CD4-positive, alpha-beta T cell (primary cell): ENCODE measurements around the gene EPSTI1. TPM values are rescaled to one million over a fixed set of nuclear protein-coding genes. Genes with fewer than 3 reads are reported as not detected.

Source experiments
- ATAC-seq: fragments of 200-7000 bp; cut with Tn5 transposase; one replicate; pipeline ENCODE4 v1.10.0; 2022; ENCODE audit warnings: mild to moderate bottlenecking; ENCODE audit not compliant: poor library complexity
- CTCF ChIA-PET: fragments of 350-600 bp; sonication (Branson Sonifier 250); formaldehyde crosslinking; loops from one replicate; lab custom pipeline; 2021; ENCODE audit warnings: antibody characterized with exemption, inconsistent platforms; lab: Charles Lee
- POLR2A ChIA-PET: fragments of 350-600 bp; sonication (Branson Sonifier 250); formaldehyde crosslinking; loops from one replicate; lab custom pipeline; 2021; ENCODE audit warnings: antibody characterized with exemption, inconsistent platforms; lab: Charles Lee
- DNase-seq, 14 experiments: peaks; one replicate each; pipeline ENCODE4 v3.0.0-alpha.2; 2013 to 2020; ENCODE audit warnings: mixed read lengths in 2 of 14
- H3K27ac ChIP-seq, 2 donors: one replicate each; pipeline versions ENCODE4 v1.5.1 to v1.7.0; 2013; ENCODE audit warnings: low read length in 2 of 2, low read depth in 1 of 2, mild to moderate bottlenecking in 1 of 2
- H3K27me3 ChIP-seq, 2 experiments: 1 replicate in 1 of 2; 2 replicates in 1 of 2; pipeline versions ENCODE4 v1.6.1 to v1.7.0; 2013; ENCODE audit warnings: low read length in 2 of 2, control low read depth in 1 of 2, mild to moderate bottlenecking in 1 of 2, moderate library complexity in 1 of 2; ENCODE audit not compliant: insufficient read depth in 2 of 2, control insufficient read depth in 1 of 2
- H3K36me3 ChIP-seq: one replicate; pipeline ENCODE4 v1.6.1; 2013; ENCODE audit warnings: low read length, control low read depth; ENCODE audit not compliant: insufficient read depth
- H3K4me1 ChIP-seq: one replicate; pipeline ENCODE4 v1.6.1; 2013; ENCODE audit warnings: low read length, control low read depth; ENCODE audit not compliant: insufficient read depth
- H3K4me3 ChIP-seq: one replicate; pipeline ENCODE4 v1.5.1; 2013; ENCODE audit warnings: mild to moderate bottlenecking, low read length, moderate library complexity
- H3K9me3 ChIP-seq, 2 experiments: 1 replicate in 1 of 2; 2 replicates in 1 of 2; pipeline versions ENCODE4 v1.6.1 to v1.7.0; 2013; ENCODE audit warnings: low read length in 2 of 2, mild to moderate bottlenecking in 2 of 2, control low read depth in 1 of 2, moderate library complexity in 1 of 2; ENCODE audit not compliant: control insufficient read depth in 1 of 2, insufficient read depth in 1 of 2
- H3K27ac Mint-ChIP-seq: one replicate; pipeline ENCODE4 v1.8.0; 2020; ENCODE audit warnings: mixed read lengths
- H3K27me3 Mint-ChIP-seq: one replicate; pipeline ENCODE4 v1.8.0; 2021; ENCODE audit warnings: mixed read lengths
- H3K36me3 Mint-ChIP-seq: one replicate; pipeline ENCODE4 v1.8.0; 2021; ENCODE audit warnings: low read depth, mixed read lengths
- H3K4me1 Mint-ChIP-seq: one replicate; pipeline ENCODE4 v1.8.0; 2021; ENCODE audit warnings: low read depth, mixed read lengths
- H3K4me3 Mint-ChIP-seq: one replicate; pipeline ENCODE4 v1.8.0; 2020; ENCODE audit warnings: mild to moderate bottlenecking, mixed read lengths
- H3K9me3 Mint-ChIP-seq: one replicate; pipeline ENCODE4 v1.8.0; 2020; ENCODE audit warnings: mixed read lengths
- intact Hi-C, 2 experiments: fragments of 100-400 bp; cut with DNase I in 1 of 2; cut with micrococcal nuclease in 1 of 2; formaldehyde crosslinking; loops; one replicate each; pipeline versions ENCODE4 v1.15.1 to v1.9.0; 2023 to 2025; cut with DNase I, micrococcal nuclease
- total RNA-seq, 174 experiments: library from RNA in 2 of 174; stranded (reverse) in 2 of 174; gene quantifications; one replicate each; pipeline ENCODE4 v1.2.3 and lab custom pipeline; 2021 to 2026
- TF ChIP-seq, protein P1 (sequence below): fragments of 200-600 bp; IDR thresholded peaks from one replicate; pipeline ENCODE4 v1.8.0; 2022; ENCODE audit warnings: antibody characterized with exemption, mild to moderate bottlenecking

EPSTI1 gene
- total RNA-seq, 2 experiments from 2014 or later = 23.5 to 24.5 TPM

DNA sequence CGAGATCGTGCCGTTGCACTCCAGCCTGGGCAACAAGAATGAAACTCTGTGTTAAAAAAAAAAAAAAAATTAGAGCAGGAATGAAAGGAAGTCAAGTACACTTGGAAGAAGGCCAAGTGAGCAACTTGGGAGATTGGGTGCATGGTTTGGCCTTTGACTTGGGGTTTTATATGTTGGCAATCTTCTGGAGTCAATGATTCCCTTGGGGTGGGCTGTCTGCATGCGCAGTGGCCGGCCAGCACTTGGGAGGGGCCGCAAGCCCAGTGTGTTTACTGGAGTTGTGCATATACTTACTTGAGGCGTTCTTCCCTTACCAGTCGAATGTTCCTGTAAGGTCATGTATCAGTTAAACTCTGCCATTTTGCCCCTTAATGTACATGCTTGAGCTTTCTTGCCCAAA, 106.7 kb downstream of the EPSTI1 start:
- intact Hi-C loops = no loop called here
- no peak overlapping the region for H3K27ac Mint-ChIP-seq
- H3K4me1 Mint-ChIP-seq = peaks cover 5% of the 10 kb centered on the region
- no peak overlapping the region for H3K27ac ChIP-seq
- H3K4me1 ChIP-seq = no peaks in the 10 kb centered on the region
- no peaks in the 10 kb centered on the region for H3K9me3 ChIP-seq
- TF ChIP-seq, protein P1, sequence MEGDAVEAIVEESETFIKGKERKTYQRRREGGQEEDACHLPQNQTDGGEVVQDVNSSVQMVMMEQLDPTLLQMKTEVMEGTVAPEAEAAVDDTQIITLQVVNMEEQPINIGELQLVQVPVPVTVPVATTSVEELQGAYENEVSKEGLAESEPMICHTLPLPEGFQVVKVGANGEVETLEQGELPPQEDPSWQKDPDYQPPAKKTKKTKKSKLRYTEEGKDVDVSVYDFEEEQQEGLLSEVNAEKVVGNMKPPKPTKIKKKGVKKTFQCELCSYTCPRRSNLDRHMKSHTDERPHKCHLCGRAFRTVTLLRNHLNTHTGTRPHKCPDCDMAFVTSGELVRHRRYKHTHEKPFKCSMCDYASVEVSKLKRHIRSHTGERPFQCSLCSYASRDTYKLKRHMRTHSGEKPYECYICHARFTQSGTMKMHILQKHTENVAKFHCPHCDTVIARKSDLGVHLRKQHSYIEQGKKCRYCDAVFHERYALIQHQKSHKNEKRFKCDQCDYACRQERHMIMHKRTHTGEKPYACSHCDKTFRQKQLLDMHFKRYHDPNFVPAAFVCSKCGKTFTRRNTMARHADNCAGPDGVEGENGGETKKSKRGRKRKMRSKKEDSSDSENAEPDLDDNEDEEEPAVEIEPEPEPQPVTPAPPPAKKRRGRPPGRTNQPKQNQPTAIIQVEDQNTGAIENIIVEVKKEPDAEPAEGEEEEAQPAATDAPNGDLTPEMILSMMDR = no peak
- no peak overlapping the region for H3K4me3 Mint-ChIP-seq
- H3K27me3 Mint-ChIP-seq = peaks cover 5% of the 10 kb centered on the region
- DNase-seq (no peak), ATAC-seq (no peak)
- H3K36me3 Mint-ChIP-seq = peaks cover 37% of the 10 kb centered on the region
- H3K36me3 ChIP-seq = peaks cover 9% of the 10 kb centered on the region
- no peaks in the 10 kb centered on the region for H3K27me3 ChIP-seq
- H3K9me3 Mint-ChIP-seq = no peaks in the 10 kb centered on the region
- ChIA-PET CTCF (no interaction called here), POLR2A (no interaction called here)
- H3K4me3 ChIP-seq = no peak overlapping the region

DNA sequence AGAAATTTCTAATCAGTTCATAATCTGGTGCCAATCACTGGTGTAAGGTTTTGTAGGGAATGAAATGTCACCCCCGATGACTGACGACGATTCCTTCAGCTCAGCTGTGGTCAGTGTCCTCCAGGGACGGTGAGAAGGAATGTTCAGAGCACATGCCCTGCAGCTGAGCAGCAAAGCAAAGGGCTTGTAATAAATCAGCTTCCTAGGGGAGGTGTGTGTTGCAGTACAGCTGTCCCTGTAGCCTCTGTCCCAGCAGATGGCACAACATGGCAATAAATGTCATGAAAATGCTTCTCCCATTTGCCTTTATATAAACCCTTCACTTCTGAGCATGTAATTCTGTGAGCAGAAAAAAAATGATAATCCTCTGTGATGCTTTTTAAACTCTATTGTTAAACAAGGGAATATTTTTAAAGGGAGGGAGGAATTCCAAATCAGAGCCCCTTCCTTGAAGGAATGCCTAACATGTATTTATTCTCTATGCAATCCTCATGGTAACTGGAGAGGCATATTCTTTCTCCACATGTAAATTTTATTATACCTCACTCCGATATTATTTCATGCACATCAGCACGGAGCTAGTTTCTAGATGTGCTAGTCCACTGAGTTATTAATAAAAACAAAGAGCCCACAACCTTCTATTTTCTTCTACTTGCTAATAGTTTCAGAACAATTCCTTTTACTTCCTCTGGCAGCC, 108.1 kb downstream of the EPSTI1 start:
- Histone ChIP-seq H3K27ac (no peak overlapping the region), H3K4me1 (no peaks in the 10 kb centered on the region), H3K27me3 (no peaks in the 10 kb centered on the region), H3K9me3 (no peaks in the 10 kb centered on the region), H3K36me3 (peaks cover 9% of the 10 kb centered on the region), H3K4me3 (no peak overlapping the region)
- DNase-seq (no peak), ATAC-seq (no peak)
- peaks cover 32% of the 10 kb centered on the region for H3K36me3 Mint-ChIP-seq
- TF ChIP-seq, protein P1 = no peak
- CTCF ChIA-PET = no interaction called here
- no peaks in the 10 kb centered on the region for H3K9me3 Mint-ChIP-seq
- H3K27ac Mint-ChIP-seq = no peak overlapping the region
- peaks cover 5% of the 10 kb centered on the region for H3K4me1 Mint-ChIP-seq
- no peak overlapping the region for H3K4me3 Mint-ChIP-seq
- peaks cover 13% of the 10 kb centered on the region for H3K27me3 Mint-ChIP-seq
- POLR2A ChIA-PET = no interaction called here
- intact Hi-C loops = no loop called here

DNA sequence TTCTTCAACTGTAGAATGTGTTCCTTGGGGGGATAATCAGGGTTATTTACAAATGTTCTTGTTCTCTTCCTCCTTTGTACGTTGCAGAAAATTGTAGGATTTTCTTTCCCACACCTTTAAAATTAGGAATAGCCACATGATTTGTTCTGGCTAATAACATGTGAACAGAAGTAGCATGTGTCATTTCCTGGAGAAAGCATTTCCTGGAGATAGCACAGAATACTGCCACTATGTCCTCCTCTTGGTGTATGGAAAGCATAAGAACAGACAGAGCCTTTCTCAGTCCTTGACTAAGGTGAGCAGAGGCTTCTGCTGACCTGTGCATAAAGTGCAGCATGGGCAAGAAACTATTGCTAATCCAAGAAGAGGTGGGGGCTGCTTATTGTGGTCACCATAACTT, 108.9 kb downstream of the EPSTI1 start:
- ChIA-PET CTCF (no interaction called here), POLR2A (no interaction called here)
- ATAC-seq (no peak), DNase-seq (no peak)
- no peak overlapping the region for H3K4me3 Mint-ChIP-seq
- Histone ChIP-seq H3K36me3 (peaks cover 5% of the 10 kb centered on the region), H3K4me1 (no peaks in the 10 kb centered on the region), H3K27ac (no peak overlapping the region), H3K9me3 (no peaks in the 10 kb centered on the region), H3K4me3 (no peak overlapping the region), H3K27me3 (no peaks in the 10 kb centered on the region)
- H3K36me3 Mint-ChIP-seq = peaks cover 25% of the 10 kb centered on the region
- no peaks in the 10 kb centered on the region for H3K9me3 Mint-ChIP-seq
- H3K27me3 Mint-ChIP-seq = peaks cover 21% of the 10 kb centered on the region
- intact Hi-C loops = no loop called here
- H3K4me1 Mint-ChIP-seq = peaks cover 5% of the 10 kb centered on the region
- H3K27ac Mint-ChIP-seq = no peak overlapping the region
- TF ChIP-seq, protein P1 = no peak
